K562 (cell line): ENCODE measurements around the gene GPR32. TPM values are rescaled to one million over a fixed set of nuclear protein-coding genes. Genes with fewer than 3 reads are reported as not detected.

Experiments used
- ARID4B ChIP-seq: sonication (generic); formaldehyde crosslinking; IDR thresholded peaks from 2 replicates; pipeline ENCODE4 v1.8.0; 2022; ENCODE audit warnings: mild to moderate bottlenecking, missing genetic modification reagents
- ELF4 ChIP-seq: fragments of 450-650 bp; formaldehyde crosslinking; IDR thresholded peaks from 2 replicates; pipeline ENCODE4 v1.4.0; 2022; ENCODE audit warnings: missing genetic modification characterization
- EP400 ChIP-seq: fragments of 450-650 bp; IDR thresholded peaks from 2 replicates; pipeline ENCODE4 v1.6.1; 2017; ENCODE audit warnings: antibody characterized with exemption, mild to moderate bottlenecking, moderate library complexity
- HDAC2 ChIP-seq: fragments of 450-650 bp; IDR thresholded peaks from 2 replicates; pipeline ENCODE4 v1.6.1; 2016; ENCODE audit warnings: mild to moderate bottlenecking
- HNRNPLL ChIP-seq: fragments of 200-400 bp; formaldehyde crosslinking; IDR thresholded peaks from 2 replicates; pipeline ENCODE4 v1.6.1; 2017; ENCODE audit warnings: low read length, low read depth, mild to moderate bottlenecking; ENCODE audit not compliant: poor library complexity, severe bottlenecking
- MYC ChIP-seq, 2 experiments: fragments of 250-450 bp in 1 of 2; sonication (Bioruptor Pico) in 1 of 2; IDR thresholded peaks; 2 replicates each; pipeline versions ENCODE4 v1.5.1 to v1.6.1; 2012 to 2021; ENCODE audit warnings: low read depth in 2 of 2, borderline replicate concordance in 1 of 2, improper control_type of control experiment in 1 of 2, low read length in 1 of 2, mild to moderate bottlenecking in 1 of 2, moderate library complexity in 1 of 2
- MYNN ChIP-seq, 2 experiments: sonication (generic); formaldehyde crosslinking in 1 of 2; IDR thresholded peaks; 2 replicates each; pipeline versions ENCODE4 v1.5.0 to v1.6.1; 2016 to 2020; ENCODE audit warnings: antibody characterized with exemption in 1 of 2, missing genetic modification reagents in 1 of 2
- POLR2G ChIP-seq: fragments of 200-400 bp; formaldehyde crosslinking; IDR thresholded peaks from 2 replicates; pipeline ENCODE4 v1.6.1; 2017; ENCODE audit warnings: low read depth, mild to moderate bottlenecking, antibody characterized with exemption, low read length, moderate library complexity
- PYGO2 ChIP-seq: fragments of 450-650 bp; IDR thresholded peaks from 2 replicates; pipeline ENCODE4 v1.6.1; 2016; ENCODE audit warnings: mild to moderate bottlenecking, missing genetic modification characterization, moderate library complexity, missing compliant biosample characterization
- SIRT6 ChIP-seq: IDR thresholded peaks from one replicate; pipeline ENCODE4 v1.6.1; 2012; ENCODE audit warnings: low read depth, mild to moderate bottlenecking, control low read depth, inconsistent platforms, low read length, moderate library complexity
- TAL1 ChIP-seq: fragments of 450-650 bp; IDR thresholded peaks from 2 replicates; pipeline ENCODE4 v1.6.1; 2016; ENCODE audit warnings: mild to moderate bottlenecking
- XRCC4 ChIP-seq: IDR thresholded peaks from one replicate; pipeline ENCODE4 v1.6.1; 2011; ENCODE audit not compliant: insufficient read depth, insufficient read length; ENCODE audit errors: extremely low read depth
- ZMIZ1 ChIP-seq, 2 experiments: fragments of 150-350 bp in 1 of 2; IDR thresholded peaks; 2 replicates each; pipeline ENCODE4 v1.6.1; 2012 to 2016; ENCODE audit warnings: low read depth in 2 of 2, low read length in 2 of 2, mild to moderate bottlenecking in 1 of 2, moderate library complexity in 1 of 2
- ZNF311 ChIP-seq: fragments of 250-450 bp; sonication (Bioruptor Pico); IDR thresholded peaks from 2 replicates; pipeline ENCODE4 v1.4.0; 2020; ENCODE audit warnings: mild to moderate bottlenecking, moderate library complexity
- polyA plus RNA-seq, 8 experiments: library from polyadenylated mRNA; depleted of rRNA in 4 of 8; stranded (reverse) in 5 of 8; unstranded in 3 of 8; fragments of >200 nt; fragmentation: Nextera tagmentation in 2 of 8; fragmentation: Illumina TruSeq in 1 of 8; extraction: Ambion mirVana in 2 of 8; extraction: Trizol in 1 of 8; gene quantifications; 2 replicates each; pipeline versions ENCODE4 v1.2.1 to v1.2.3, GENCODE V29; 2011 to 2014; ENCODE audit warnings: inconsistent platforms in 1 of 8, missing spikeins in 1 of 8
- total RNA-seq, 7 experiments: library from RNA; depleted of rRNA in 6 of 7; stranded (reverse); fragments of >200 nt in 6 of 7; fragmentation: Illumina TruSeq in 2 of 7; extraction: Trizol in 2 of 7; gene quantifications; 2 replicates each; pipeline versions ENCODE4 v1.2.1 to v1.2.3, GENCODE V29; 2011 to 2021; ENCODE audit warnings: low replicate concordance in 1 of 7
- TF ChIP-seq, protein P1 (sequence below): fragments of 150-350 bp; conservative IDR thresholded peaks from 2 replicates; pipeline ENCODE4 v1.6.1; 2014; ENCODE audit warnings: low read length

Gene GPR32
- total and polyA plus RNA-seq, 9 of the 15 experiments (the other 6 are each of a cell fraction or from before 2014, with no cell fraction given): not detected

DNA sequence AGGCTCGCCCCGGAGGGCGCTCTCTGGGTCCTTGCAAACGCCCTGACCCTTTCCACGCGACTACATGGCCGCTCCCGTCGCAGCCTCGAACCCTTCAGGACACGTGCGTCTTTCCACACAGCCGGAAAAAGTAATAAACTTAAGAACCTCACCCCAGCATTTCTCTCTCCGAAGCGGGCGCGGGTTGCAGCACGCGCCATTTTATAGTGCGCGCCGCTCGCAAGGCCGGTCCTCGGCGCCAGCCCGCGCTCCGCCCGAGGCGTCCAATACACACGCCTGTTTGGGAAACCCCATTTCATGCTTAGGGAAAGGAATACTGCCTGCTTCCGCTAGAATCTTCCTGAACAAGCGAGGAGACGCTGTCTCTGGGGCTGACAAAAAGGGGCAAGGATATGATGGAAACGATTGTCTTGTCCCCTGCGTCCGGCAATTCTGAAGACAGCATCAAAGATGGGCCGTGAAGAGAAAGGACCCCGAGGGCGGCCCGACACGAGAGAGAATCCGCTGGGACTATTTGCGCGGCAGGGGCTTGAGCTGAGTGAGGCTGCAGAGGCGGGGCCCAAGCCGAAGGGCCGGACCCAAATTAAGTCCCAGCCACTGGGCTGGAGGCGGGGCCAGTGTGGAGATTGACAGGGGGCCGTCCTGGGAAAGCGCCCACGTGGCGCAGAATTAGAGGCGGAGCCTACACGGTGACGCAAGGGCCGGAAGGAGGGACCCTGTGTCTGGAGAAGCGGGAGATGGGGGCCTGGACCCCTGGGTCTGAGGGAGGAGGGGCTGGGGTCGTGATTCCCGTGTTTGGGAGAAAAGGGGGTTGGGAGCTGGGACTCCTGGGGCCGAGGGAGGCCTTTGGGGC is 34.4 kb downstream of the GPR32 start (continued):
- TF ChIP-seq ARID4B (CRISPR knock-in tag): 0 out of 2 replicates have a peak, but pooled peaks have one; percentile 65
- TF ChIP-seq MYNN (IDR thresholded peaks at IDR 0.05): no peak
- no peak for TF ChIP-seq MYNN (CRISPR knock-in tag; IDR thresholded peaks at IDR 0.05)
- TF ChIP-seq POLR2G: peak; percentile 100
- no peak for TF ChIP-seq SIRT6
- TF ChIP-seq HDAC2: peak; percentile 76
- TF ChIP-seq PYGO2 (tag): peak; percentile 73; the same call in 1 of the 2 replicates
- TF ChIP-seq MYC (IDR thresholded peaks at IDR 0.05; ENCODE audit: low read depth, low read length): peak; percentile 97
- TF ChIP-seq MYC (CRISPR knock-in tag; IDR thresholded peaks at IDR 0.05; ENCODE audit: borderline replicate concordance, low read depth): peak; percentile 96
- 0 out of 4 replicates have a peak, but pooled peaks of 1 of the 2 experiments have one; percentile 37 for TF ChIP-seq ZMIZ1 (IDR thresholded peaks at IDR 0.05; ENCODE audit: low read depth in 2 of 2, low read length in 2 of 2)
- peak; percentile 56 for TF ChIP-seq TAL1
- peak; percentile 70 for TF ChIP-seq HNRNPLL
- peak; percentile 68; the same call in 1 of the 2 replicates for TF ChIP-seq ELF4
- TF ChIP-seq XRCC4: no peak
- no peak; the same call in 1 of the 2 replicates for TF ChIP-seq ZNF311 (CRISPR knock-in tag)
- peak; percentile 98 for TF ChIP-seq EP400
- TF ChIP-seq, protein P1, sequence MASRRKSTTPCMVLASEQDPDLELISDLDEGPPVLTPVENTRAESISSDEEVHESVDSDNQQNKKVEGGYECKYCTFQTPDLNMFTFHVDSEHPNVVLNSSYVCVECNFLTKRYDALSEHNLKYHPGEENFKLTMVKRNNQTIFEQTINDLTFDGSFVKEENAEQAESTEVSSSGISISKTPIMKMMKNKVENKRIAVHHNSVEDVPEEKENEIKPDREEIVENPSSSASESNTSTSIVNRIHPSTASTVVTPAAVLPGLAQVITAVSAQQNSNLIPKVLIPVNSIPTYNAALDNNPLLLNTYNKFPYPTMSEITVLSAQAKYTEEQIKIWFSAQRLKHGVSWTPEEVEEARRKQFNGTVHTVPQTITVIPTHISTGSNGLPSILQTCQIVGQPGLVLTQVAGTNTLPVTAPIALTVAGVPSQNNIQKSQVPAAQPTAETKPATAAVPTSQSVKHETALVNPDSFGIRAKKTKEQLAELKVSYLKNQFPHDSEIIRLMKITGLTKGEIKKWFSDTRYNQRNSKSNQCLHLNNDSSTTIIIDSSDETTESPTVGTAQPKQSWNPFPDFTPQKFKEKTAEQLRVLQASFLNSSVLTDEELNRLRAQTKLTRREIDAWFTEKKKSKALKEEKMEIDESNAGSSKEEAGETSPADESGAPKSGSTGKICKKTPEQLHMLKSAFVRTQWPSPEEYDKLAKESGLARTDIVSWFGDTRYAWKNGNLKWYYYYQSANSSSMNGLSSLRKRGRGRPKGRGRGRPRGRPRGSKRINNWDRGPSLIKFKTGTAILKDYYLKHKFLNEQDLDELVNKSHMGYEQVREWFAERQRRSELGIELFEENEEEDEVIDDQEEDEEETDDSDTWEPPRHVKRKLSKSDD: peak; percentile 17; the same call in 1 of the 2 replicates
